GM10847 (cell line): ENCODE measurements around the gene LSM4.

Experiments
- POLR2A ChIP-seq: IDR thresholded peaks from 2 replicates; pipeline ENCODE4 v1.6.1; 2011; ENCODE audit not compliant: insufficient read length; ENCODE audit errors: extremely low read depth

LSM4 gene

DNA sequence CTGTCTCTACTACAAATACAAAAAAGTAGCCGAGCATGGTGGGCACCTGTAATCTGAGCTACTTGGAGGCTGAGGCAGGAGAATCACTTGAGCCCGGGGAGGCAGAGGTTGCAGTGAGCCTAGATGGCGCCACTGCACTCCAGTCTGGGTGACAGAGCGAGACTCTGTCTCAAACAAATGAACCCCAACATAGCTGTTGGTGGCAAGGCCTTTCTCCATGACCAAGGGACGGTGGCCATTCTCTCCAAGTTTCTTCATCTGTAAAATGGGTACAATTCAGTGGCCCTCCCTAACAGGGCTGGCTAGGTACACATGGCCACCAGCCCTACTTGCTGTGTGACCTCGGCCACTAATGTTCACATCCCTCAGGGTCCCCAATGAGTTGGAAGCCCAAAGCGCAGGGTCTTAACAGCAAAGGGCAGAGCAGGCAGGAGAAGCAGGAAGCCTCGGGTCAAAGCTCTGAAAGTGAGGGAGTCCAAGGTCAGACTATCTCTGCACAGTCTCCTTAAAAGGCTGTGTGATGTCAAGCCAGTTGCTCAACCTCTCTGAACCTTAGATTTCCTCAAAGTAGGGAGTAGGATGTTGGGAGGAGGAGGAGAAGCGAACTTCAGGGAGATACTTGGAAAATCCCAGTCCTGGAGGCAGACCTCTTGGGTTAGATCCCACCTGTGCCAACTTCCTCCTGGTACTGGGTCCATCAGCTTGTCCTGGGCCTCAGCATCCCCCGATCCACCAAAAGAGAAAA is 44.2 kb downstream of the LSM4 start:
- TF ChIP-seq POLR2A = no peak

DNA sequence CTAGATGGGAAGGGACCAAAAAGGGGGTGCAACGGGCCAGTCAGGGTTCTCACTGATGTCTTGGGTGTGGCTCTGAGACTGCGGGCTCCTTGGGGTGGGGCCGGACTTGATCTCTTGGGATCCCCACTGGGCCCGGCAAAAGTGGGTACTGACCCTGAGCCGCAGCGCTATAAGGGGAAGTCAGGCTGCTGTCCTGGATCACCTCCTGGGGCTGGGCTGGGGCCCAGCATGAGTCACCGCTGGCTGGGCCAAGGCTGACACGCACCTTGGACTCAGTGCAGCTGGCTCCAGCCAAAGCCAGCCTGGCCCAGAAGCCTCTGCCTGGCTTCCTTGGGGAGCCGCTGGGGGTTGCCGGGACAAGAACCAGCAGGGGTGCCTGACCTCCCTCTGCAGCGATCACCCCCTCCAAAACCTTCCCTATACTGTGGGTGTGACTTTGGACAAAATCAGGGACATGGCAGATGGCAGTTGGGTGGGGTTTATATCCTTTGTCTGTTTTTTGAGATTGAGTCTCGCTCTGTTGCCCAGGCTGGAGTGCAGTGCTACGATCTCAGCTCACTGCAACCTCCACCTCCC is 48.0 kb downstream of the LSM4 start:
- no peak for TF ChIP-seq POLR2A

DNA sequence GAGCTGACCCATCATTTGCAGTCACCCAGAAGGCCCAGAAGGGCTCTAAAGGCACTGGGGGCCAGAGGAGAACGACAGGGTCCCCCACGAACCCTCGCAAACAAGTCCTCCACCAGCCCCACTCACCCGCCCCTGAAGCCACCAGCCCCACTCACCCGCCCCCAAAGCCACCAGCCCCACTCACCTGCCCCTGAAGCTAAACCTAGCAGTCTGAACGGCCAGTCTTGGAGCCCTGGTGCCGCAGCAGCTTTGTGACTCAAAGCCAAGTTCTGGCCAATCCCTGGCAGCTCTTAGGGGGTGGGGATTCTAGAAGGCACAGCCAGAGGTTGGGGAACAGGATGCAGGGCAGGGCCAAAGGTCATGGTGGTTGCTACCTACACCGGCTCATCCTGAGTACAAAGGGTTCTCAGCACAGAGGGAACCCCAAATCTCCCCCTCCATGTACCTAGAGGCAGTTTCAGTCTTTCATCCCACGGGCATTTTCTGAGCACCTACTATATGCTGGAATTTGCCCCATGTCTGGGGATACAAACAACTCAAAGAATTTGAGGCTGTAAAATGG is 48.6 kb downstream of the LSM4 start, which contains the start of gene IQCN:
Gene IQCN (minus strand): TSS at position 234 of the 562 bp plus-strand sequence. CDS start 4,974 bp downstream, outside the sequence.
- no peak for TF ChIP-seq POLR2A

DNA sequence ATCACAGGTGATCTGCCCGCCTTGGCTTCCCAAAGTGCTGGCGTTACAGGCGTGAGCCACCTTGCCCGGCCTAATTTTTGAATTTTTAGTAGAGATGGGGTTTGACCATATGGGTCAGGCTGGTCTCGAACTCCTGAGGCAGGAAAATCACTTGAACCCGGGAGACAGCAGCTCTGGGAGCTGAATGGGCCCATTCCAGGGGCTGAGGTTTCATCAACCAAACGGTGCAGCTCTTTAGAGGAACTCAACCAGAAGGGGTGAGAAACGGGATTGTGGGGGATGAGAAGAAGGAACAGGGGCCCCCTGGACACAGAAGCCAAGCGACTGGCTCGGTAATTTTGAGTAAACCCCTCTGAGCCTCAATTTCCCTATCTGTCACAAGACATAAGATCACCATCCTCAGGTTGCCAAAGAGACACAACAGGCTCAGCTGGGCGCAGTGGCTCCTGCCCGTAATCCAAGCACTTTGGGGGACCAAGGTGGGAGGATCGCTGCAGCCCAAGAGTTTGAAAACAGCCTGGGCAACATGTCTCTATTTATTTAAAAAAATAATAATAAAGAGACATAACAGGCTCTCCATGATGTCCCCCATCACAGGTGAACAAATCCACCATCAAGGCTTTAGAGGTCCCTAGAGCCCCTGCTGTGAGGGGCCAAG is 49.2 kb downstream of the LSM4 start:
- no peak for TF ChIP-seq POLR2A

DNA sequence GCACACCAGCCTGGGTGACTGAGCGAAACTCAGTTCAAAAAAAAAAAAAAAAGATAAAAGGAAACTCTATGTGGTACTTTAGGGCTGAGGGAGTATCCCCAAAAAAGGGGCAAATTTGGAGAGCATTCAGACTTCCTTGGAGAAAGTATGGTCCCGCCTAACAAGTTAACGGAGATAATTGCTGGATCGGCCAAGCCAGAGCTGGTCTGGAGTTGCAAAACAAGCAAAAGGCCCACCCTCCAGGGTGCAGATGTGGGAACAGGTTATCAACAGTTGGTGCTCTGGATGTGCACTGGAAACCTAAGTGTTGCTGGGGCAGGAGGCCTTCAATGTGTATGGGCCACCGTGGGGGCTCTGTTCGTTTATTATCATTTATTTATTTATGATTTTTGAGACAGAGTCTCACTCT is 51.4 kb downstream of the LSM4 start:
- no peak for TF ChIP-seq POLR2A

DNA sequence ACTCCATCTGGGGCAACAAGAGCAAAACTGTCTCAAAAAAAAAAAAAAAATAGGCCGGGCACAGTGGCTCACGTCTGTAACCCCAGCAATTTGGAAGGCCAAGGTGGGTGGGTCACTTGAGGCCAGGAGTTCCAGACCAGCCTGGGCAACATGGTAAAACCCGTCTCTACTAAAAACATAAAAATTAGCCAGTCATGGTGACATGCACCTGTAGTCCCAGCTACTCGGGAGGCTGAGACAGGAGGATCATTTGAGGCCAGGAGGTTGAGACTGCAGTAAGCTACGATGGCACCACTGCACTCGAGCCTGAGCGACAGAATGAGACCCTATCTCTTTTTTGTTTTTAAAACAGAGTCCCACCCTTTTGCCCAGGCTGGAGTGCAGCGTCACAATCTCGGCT is 52.5 kb downstream of the LSM4 start:
- TF ChIP-seq POLR2A = no peak

DNA sequence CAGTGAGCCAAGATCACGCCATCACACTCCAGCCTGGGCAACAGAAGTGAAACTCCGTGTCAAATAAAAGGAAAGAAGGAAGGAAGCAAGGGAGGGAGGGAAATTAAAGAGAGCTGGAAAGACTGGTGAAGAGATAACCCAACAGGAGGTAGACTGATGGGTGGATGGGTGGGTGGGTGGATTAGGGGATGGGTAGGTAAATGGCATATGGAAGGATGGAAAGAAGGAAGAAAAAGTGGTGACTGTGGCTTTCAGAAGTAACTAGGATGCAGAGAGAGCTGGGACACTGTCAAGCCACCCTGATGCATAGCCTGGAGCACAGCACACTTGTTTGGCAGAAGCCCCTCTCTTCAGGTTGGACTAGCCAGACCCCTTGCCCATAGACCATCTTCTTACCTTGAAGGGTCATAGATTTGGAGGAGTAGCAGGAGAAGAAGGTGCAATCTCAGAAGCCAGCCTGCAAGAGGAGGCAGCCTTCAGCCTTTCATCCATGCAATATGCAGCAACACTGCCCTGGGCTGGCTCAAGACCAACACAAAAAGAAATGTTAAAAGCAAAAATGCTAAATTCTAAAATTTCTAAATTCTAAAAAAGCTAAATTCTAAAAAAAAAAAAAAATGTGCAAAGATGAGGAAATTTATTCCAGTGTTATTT is 53.7 kb downstream of the LSM4 start:
- no peak for TF ChIP-seq POLR2A

DNA sequence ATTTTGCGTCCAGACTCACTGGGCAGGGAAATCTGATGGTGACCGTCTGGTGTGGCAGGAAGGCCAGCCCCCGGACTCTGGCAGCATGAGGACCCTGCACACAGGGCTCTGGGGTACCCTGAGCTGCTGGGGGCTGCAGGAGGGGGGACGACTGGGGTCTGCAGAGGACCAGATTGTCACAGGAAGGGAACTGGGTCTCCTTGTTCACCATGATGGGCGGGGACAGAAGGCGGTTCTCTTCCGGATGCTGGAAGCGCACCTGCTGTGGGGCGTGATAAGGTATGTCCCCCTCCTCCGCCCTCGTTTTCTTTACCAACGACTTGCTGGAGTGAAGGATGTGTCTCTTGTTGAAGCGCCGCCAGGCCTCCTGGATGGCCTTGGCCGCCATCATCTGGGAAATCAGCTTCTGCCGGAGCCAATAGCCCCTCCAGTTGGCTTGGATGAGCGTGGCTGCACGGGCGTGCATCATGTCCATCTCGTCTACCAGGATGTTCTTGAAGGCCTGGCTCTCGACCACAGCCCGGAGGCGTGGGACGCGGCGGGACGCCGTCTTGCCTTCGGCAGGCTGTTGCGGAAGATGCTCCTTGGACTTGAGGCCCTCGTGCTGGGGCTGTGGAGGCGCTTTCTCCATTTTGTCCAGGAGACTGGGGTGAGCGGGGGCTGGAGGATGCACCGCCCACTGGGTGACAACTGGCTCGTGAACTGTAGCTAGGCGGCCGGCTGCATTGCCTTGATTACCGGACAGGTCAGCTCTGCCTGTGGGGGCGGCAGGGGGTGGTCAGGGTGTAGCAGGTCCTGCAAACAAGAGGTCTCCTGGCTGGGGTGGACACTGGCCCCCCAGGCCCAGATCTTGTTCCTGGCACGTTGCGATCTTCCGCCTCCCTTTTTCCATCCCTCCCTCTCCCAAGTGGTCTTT is 55.8 kb downstream of the LSM4 start:
- TF ChIP-seq POLR2A = no peak

DNA sequence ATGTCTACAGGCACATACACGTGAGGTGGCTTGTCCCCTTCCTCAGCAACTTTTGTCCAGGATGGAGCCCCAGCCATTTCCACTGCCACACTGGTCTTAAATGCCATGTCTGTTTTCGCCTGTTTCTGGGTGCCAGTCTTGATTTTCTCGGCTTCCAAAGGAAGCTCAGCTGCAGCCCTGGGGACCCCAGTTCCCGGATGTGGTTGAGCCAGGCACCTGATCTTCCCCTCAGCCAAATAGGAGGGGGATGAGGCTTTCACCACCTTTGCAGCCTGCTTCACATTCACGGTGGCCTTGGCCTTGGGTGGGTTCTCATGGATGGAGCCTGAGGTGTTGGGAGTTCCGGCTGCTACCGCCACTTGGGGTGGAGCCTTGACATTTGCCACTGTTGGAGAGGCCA is 57.3 kb downstream of the LSM4 start:
- no peak for TF ChIP-seq POLR2A

DNA sequence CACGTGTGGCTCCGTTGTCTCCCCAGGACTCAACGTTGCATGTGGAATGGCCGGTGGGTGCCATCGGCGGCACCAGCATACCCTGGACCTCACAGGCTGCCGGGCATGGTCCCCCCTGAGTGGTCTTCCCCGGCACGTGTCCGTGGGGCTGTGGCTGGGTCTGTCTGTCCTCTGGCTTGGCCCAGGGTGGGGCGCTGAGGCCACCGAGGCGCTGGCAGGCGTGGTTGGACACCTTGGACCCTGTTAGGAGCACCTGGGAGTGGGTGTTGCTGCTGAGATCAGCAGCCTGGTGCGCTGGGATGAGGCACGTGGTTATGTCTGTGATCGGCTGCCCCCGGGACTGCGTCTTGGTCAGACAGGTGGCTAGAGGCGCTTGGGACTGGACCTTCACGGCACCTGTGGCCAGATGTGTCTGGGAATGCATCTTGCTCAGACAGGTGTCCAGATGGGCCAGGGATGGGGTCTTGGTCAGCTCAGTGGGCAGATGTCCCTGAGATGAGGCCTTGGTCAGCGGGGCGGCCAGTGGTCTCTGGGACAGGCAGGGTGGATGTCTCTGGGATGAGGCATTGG is 57.8 kb downstream of the LSM4 start:
- TF ChIP-seq POLR2A = no peak

DNA sequence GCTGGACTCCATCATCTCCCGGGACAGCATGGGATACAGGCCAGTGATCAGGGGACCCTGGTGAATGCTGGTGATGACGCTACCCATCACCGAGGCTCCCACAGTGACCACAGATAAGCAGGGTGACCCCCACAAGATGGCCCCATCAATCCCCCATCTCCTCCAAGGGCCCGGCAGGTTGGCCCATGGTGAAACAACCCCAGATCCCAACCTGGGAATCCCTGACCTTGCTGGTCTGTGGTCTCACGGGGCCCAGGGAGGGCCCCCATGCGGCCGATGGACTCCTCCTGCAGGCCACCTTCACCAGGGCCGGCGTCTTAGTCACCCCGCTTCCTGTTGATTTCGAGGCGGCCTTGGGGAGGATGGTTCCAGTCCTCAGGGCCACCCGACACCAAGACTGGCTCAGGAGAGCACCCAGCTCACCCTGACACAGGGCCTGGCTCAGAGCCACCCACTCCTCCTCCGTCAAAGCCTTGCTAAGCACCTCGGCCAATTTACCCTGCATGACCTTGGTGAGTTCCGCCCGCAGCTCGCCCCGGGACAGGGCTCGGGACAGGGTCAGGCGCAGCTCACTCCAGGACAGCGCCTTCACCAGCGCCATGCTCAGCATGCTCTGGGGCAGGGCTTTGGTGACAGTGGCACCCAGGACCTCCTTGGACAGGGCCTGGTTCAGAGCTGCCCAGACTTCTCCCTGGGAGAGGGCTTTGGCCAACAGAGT is 58.6 kb downstream of the LSM4 start:
- TF ChIP-seq POLR2A = no peak

DNA sequence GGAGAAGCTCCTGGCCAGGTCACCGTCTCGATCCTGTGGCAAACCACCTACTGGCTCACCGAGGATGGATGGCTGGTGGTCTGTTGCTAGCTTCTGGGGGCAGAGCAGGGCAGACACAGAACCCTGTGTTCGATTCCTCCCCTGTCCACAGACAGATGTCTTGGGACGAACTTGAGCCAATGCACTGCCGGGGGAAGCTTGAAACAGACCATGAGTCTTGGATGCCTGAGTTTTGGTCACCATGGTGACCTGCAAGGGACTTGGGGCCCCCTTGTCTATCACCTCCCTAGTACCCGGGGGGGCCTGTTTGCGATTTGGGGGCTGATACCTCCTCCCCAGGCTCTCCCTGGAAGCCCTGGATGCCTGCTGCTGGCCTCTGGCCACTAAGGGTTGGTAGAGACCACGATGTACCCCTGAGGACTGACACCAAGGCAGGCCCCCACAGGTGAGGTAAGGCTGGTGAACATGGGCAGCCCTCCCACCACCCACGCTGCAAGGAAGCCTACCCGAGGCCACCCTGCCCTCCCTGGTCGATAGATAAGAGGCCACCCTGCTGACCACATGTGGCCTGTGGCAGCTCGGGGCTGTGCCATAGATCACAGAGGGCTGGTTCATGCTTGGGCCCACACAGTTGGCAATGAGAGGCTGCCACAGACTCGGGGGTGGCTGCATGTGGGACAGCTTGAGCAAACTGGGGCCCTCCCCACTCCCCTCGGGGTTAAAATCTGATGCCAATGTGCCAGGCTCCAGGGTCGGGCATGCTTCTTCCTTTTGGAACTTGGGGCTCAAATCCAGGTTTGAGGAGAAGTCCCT is 59.3 kb downstream of the LSM4 start:
- TF ChIP-seq POLR2A = no peak

DNA sequence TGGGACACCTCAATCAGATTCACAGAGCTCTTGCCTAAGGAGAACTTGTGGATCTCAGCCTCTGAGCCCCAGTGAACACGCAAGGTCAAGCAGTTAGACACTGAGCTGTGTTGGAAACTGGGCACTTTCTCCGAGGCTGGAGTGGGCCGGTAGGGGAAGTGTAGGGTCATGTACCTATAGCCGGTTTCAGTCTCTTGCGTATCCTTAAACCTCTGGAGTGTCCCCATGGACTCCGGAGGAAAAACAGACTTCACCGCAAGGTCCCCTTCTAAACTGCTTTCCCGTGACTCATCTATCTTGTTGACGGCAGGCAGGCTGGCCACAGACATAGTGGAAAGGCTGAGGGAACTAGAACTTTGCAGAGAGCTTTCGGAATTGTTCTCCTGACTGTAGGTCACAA is 60.0 kb downstream of the LSM4 start:
- TF ChIP-seq POLR2A = no peak
